Keratinocyte (primary cell): ENCODE results near the gene RPS6KL1. TPM values are rescaled to one million over a fixed set of nuclear protein-coding genes. Genes with fewer than 3 reads are reported as not detected.

Source experiments
- DNase-seq: peaks from one replicate; pipeline ENCODE4 v3.0.0-alpha.2; 2011; ENCODE audit warnings: low read depth, missing footprints, low spot score
- FAIRE-seq: peaks from 2 replicates; lab custom pipeline; 2011; peaks lifted over from hg19 to GRCh38; lab: Jason Lieb, UNC
- H2AFZ ChIP-seq: 2 replicates; pipeline ENCODE4 v1.6.0; 2012; ENCODE audit warnings: low read length, control low read depth, inconsistent platforms; ENCODE audit not compliant: control insufficient read depth
- H3K27ac ChIP-seq: 2 replicates; pipeline ENCODE4 v1.5.1; 2011; ENCODE audit warnings: low read length; ENCODE audit not compliant: control insufficient read depth, insufficient read depth
- H3K27me3 ChIP-seq: 3 replicates; pipeline ENCODE4 v1.6.0; 2011; ENCODE audit warnings: low read length; ENCODE audit not compliant: control insufficient read depth, insufficient read depth; ENCODE audit errors: extremely low read depth
- H3K36me3 ChIP-seq, 2 experiments: 2 replicates in 1 of 2; 3 replicates in 1 of 2; pipeline ENCODE4 v1.5.1; 2011; ENCODE audit warnings: low read length in 2 of 2, mild to moderate bottlenecking in 1 of 2; ENCODE audit not compliant: control insufficient read depth in 2 of 2, insufficient read depth in 2 of 2; ENCODE audit errors: extremely low read depth in 1 of 2
- H3K4me1 ChIP-seq: 3 replicates; pipeline ENCODE4 v1.5.1; 2011; ENCODE audit warnings: low read length; ENCODE audit not compliant: control insufficient read depth, insufficient read depth; ENCODE audit errors: extremely low read depth
- H3K4me2 ChIP-seq: 3 replicates; pipeline ENCODE4 v1.6.0; 2011; ENCODE audit warnings: low read depth, low read length; ENCODE audit not compliant: control insufficient read depth, insufficient read depth; ENCODE audit errors: extremely low read depth
- H3K4me3 ChIP-seq, 3 experiments: fragments of 200-600 bp in 1 of 3; sonication (generic) in 1 of 3; 2 replicates in 2 of 3; 3 replicates in 1 of 3; pipeline ENCODE4 v1.5.1; 2011 to 2016; ENCODE audit warnings: low read length in 3 of 3, mild to moderate bottlenecking in 3 of 3, control low read depth in 2 of 3, inconsistent platforms in 1 of 3, low read depth in 1 of 3, mixed read lengths in 1 of 3, mixed run types in 1 of 3, moderate library complexity in 1 of 3; ENCODE audit not compliant: control insufficient read depth in 2 of 3, insufficient read depth in 2 of 3; ENCODE audit errors: extremely low read depth in 1 of 3
- H3K79me2 ChIP-seq: 2 replicates; pipeline ENCODE4 v1.6.0; 2012; ENCODE audit warnings: low read length; ENCODE audit not compliant: control insufficient read depth, insufficient read depth
- H3K9ac ChIP-seq: 3 replicates; pipeline ENCODE4 v1.6.0; 2011; ENCODE audit warnings: low read length; ENCODE audit not compliant: control insufficient read depth, insufficient read depth; ENCODE audit errors: extremely low read depth
- H3K9me1 ChIP-seq: 3 replicates; pipeline ENCODE4 v1.6.0; 2011; ENCODE audit warnings: low read length; ENCODE audit not compliant: control insufficient read depth, insufficient read depth; ENCODE audit errors: extremely low read depth
- H3K9me3 ChIP-seq: 2 replicates; pipeline ENCODE4 v1.5.1; 2012; ENCODE audit warnings: low read depth, low read length; ENCODE audit not compliant: control insufficient read depth
- H4K20me1 ChIP-seq: 3 replicates; pipeline ENCODE4 v1.6.0; 2011; ENCODE audit warnings: low read length; ENCODE audit not compliant: control insufficient read depth, insufficient read depth; ENCODE audit errors: extremely low read depth
- CTCF ChIP-seq, 3 experiments: IDR thresholded peaks in 1 of 3; conservative IDR thresholded peaks in 1 of 3; optimal IDR thresholded peaks in 1 of 3; 2 replicates in 2 of 3; 3 replicates in 1 of 3; pipeline versions ENCODE3 to v1.5.1; 2011; ENCODE audit warnings: low read length in 3 of 3, mild to moderate bottlenecking in 3 of 3, moderate library complexity in 2 of 3, control low read depth in 1 of 3, inconsistent platforms in 1 of 3; ENCODE audit not compliant: insufficient read depth in 2 of 3; ENCODE audit errors: extremely low read depth in 1 of 3
- EZH2 ChIP-seq: IDR thresholded peaks from one replicate; pipeline ENCODE4 v1.6.1; 2012; ENCODE audit warnings: inconsistent platforms, mild to moderate bottlenecking, low read length, moderate library complexity
- dilution Hi-C: fragments of 300-500 bp; cut with MboI; formaldehyde crosslinking; loops from one replicate; pipeline ENCODE4 v1.7.0; 2020; ENCODE audit warnings: low sequenced_read_pairs; ENCODE audit not compliant: extremely low pct_ligation_motif_present
- polyA plus RNA-seq, 5 experiments: library from polyadenylated mRNA; depleted of rRNA in 3 of 5; stranded (reverse) in 3 of 5; stranded (forward) in 1 of 5; unstranded in 1 of 5; fragments of >200 nt; gene quantifications; 1 replicate in 1 of 5; 2 replicates in 3 of 5; 3 replicates in 1 of 5; pipeline versions ENCODE4 v1.2.1 to v1.2.3, GENCODE V29; 2011 to 2012; ENCODE audit warnings: missing spikeins in 2 of 5, low read depth in 1 of 5, low replicate concordance in 1 of 5

The RPS6KL1 gene
- polyA plus RNA-seq, 1 donor (not counting 4 experiments of a cell fraction or from before 2014, with no cell fraction given), result 0.69 TPM

GRCh38 chr14:74924061-74924460, 1.0 kb upstream of the RPS6KL1 start:
- Histone ChIP-seq H3K27ac (no peak overlapping the region), H3K36me3 (no peaks in the 10 kb centered on the region), H3K4me1 (peaks cover 2% of the 10 kb centered on the region), H3K27me3 (no peaks in the 10 kb centered on the region), H3K4me3 (no peak overlapping the region), H2AFZ (no peak overlapping the region), H3K9me3 (no peaks in the 10 kb centered on the region), H3K9me1 (no peaks in the 10 kb centered on the region), H4K20me1 (no peaks in the 10 kb centered on the region), H3K4me2 (no peak overlapping the region), H3K79me2 (no peaks in the 10 kb centered on the region), H3K9ac (no peak overlapping the region)
- no peak for DNase-seq
- TF ChIP-seq CTCF (optimal IDR thresholded peaks at IDR 0.05 in 1 of 3, IDR thresholded peaks at IDR 0.05 in 1 of 3, conservative IDR thresholded peaks at IDR 0.05 in 1 of 3; ENCODE audit: extremely low read depth in 1 of 3, insufficient read depth in 2 of 3, low read length in 3 of 3), result no peak
- no peak for TF ChIP-seq EZH2
- dilution Hi-C loops, result no loop called here
- FAIRE-seq, result no peak

GRCh38 chr14:74921987-74922751, 891 bp downstream of the RPS6KL1 start:
- TF ChIP-seq EZH2 (no peak), CTCF (optimal IDR thresholded peaks at IDR 0.05 in 1 of 3, IDR thresholded peaks at IDR 0.05 in 1 of 3, conservative IDR thresholded peaks at IDR 0.05 in 1 of 3; ENCODE audit: extremely low read depth in 1 of 3, insufficient read depth in 2 of 3, low read length in 3 of 3) (no peak)
- DNase-seq (no peak), FAIRE-seq (no peak)
- dilution Hi-C loops, result no loop called here
- Histone ChIP-seq H3K79me2 (no peaks in the 10 kb centered on the region), H3K9me3 (no peaks in the 10 kb centered on the region), H3K36me3 (no peaks in the 10 kb centered on the region), H2AFZ (peak overlapping the region; percentile 71), H3K9ac (peak overlapping the region; percentile 72), H3K4me1 (peaks cover 7% of the 10 kb centered on the region), H3K9me1 (no peaks in the 10 kb centered on the region), H3K27ac (no peak overlapping the region), H3K4me3 (peak overlapping the region in 2 of 3 experiments; percentile 51 to 69), H3K4me2 (peak overlapping the region; percentile 74), H3K27me3 (no peaks in the 10 kb centered on the region), H4K20me1 (no peaks in the 10 kb centered on the region)
